RWPE1 (cell line): ENCODE measurements around the gene FYN.

Source experiments
- CTCF ChIA-PET: fragments of 350-600 bp; sonication (Branson Sonifier 250); formaldehyde crosslinking; extraction: SDS; loops from one replicate; lab custom pipeline; 2021; lab: Yijun Ruan, JAX
- POLR2A ChIA-PET: fragments of 400-600 bp; formaldehyde crosslinking; extraction: SDS; loops from one replicate; lab custom pipeline; 2020; ENCODE audit warnings: antibody characterized with exemption; ENCODE audit not compliant: low non-redundant PET; lab: Yijun Ruan, JAX
- DNase-seq: peaks from one replicate; pipeline ENCODE4 v3.0.0; 2012; ENCODE audit warnings: low spot score
- H3K27ac ChIP-seq: fragments of 450-650 bp; 2 replicates; pipeline ENCODE4 v1.5.1; 2017
- TF ChIP-seq, protein P1 (sequence below): fragments of 450-650 bp; conservative IDR thresholded peaks from 2 replicates; pipeline ENCODE4 v1.5.1; 2017; ENCODE audit warnings: low read depth, mild to moderate bottlenecking

Gene FYN

GRCh38 chr6:111817451-111818120 is 55.7 kb downstream of the FYN start:
- POLR2A ChIA-PET, result no interaction called here
- CTCF ChIA-PET, result interaction anchor here (0.7 kb wide), 1 partner anchor 234 kb away, joined by 3 read pairs; no protein-coding TSS in a partner anchor
- DNase-seq, result no peak
- TF ChIP-seq, protein P1, sequence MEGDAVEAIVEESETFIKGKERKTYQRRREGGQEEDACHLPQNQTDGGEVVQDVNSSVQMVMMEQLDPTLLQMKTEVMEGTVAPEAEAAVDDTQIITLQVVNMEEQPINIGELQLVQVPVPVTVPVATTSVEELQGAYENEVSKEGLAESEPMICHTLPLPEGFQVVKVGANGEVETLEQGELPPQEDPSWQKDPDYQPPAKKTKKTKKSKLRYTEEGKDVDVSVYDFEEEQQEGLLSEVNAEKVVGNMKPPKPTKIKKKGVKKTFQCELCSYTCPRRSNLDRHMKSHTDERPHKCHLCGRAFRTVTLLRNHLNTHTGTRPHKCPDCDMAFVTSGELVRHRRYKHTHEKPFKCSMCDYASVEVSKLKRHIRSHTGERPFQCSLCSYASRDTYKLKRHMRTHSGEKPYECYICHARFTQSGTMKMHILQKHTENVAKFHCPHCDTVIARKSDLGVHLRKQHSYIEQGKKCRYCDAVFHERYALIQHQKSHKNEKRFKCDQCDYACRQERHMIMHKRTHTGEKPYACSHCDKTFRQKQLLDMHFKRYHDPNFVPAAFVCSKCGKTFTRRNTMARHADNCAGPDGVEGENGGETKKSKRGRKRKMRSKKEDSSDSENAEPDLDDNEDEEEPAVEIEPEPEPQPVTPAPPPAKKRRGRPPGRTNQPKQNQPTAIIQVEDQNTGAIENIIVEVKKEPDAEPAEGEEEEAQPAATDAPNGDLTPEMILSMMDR, result no peak
- no peak overlapping the region for H3K27ac ChIP-seq

DNA sequence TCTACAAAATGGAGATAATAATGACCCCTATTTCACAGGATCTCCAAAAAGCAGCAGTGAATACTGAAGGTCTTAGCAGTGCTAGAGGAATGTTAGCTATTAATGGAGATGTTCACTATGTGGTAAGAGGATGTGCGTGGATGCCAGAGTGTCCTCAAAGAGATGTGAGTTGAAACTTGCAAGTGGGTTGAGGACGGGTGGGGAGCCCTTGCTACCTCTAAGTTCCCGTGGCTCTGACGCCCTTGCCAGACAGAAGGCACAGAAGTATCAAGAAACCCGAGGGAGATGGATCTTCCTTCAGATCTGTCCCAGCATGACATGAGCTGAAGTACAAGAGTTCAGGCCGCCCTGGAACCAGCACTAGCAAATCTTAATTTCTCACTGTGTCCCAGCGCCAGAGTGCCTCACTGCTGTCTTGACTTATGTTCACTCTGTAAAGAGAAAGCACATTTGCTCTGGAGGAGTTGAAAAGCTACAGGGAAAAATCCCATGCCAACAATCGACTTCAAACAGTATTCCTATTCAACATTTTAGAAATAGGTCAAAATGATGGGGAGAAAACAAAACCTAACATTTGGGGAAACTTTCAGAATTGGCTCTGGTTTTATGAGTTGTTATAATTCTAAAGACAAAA is 59.5 kb downstream of the FYN start:
- ChIA-PET POLR2A (no interaction called here), CTCF (no interaction called here)
- H3K27ac ChIP-seq, result no peak overlapping the region
- TF ChIP-seq, protein P1, result no peak
- no peak for DNase-seq

GRCh38 chr6:111813237-111813636 is 60.0 kb downstream of the FYN start:
- H3K27ac ChIP-seq, result no peak overlapping the region
- TF ChIP-seq, protein P1, result no peak
- DNase-seq, result no peak
- CTCF ChIA-PET, result no interaction called here
- POLR2A ChIA-PET, result no interaction called here

DNA sequence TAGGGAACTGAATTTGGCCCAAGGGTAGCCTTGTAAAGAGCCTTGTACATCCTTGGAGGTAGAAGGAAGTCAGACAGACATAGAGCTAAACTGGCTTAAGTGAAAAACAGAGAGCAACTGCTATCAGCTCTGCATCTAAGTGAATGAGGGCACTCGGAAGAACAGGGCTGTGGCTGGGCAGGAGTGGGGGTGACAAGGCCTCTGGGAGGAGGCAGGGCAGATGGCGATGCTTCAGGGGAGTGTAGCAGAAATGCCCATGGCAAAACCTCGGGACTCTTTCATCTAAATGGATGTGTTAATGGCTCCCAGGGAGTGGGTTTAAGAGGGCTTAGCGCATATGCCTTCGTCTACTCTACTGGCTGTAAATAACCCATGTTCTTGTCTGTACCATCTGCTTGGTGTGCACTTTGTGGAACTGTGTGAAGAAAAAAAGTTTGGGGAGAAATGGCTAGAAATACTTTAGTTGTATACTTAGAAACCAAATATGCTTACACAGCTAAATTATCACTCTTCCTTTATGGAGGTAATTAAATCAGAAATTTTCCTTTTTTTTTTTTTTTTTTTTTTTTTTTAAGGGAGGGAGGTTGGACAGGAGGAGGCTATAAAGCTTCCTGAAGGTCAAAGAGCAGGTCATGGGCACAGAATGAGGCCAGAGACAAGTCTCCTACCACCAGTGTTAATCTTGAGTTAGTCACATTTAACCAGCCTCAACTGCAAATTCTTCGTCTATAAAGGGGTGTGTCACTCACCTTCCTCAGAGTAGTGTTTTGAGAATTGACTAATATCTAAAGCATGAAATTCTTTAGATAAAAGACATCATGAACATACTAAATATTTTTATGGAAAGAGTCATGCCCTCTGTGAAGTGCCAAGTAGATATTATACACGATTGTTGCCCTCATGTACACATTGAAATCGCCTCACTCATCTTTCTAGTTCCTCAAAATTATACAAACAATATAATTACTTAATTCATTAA is 60.9 kb downstream of the FYN start:
- TF ChIP-seq, protein P1, result no peak
- ChIA-PET POLR2A (no interaction called here), CTCF (interaction anchor here (0.6 kb wide), 1 partner anchor 103 kb away, joined by 3 read pairs; no protein-coding TSS in a partner anchor)
- peak; percentile 63 for DNase-seq
- no peak overlapping the region for H3K27ac ChIP-seq

DNA sequence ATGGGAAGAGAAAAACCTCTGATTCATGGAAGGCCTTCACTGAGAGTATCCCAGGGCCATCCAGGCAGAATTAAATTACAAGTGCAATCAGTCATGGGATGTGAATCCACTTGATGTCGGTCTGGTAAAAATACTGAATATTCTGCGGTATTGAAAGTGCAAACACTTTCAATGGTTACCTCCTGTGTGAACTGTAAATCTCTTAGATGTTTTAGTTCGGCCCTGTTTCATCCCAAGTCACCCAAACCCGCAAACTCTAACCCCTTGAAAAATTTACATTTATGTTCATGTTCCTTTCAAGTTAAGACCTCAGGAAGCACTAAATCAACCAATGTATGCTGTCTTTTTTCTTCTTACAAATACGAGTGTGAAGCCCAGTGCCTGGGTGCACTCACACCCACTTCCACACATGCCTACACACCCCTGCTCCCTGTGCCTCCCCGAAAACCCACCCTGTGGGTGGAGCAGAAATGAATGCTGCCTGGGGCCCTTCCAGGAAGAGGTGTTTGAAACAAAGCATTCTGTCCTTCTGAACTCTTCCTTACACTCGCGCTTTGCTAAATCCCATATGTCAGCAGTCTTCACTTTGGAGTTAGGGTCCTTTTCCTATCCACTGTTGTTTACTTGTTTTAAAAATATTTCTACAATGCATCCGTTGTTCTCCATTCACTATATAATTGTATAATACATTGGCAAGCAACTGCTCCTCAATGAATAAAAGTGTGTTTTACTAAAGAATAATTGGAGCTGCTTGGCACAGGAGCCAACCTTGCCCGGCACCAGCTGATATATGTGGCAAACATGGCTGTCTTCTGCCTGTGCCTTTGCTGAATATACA is 62.7 kb downstream of the FYN start:
- TF ChIP-seq, protein P1, result no peak
- DNase-seq, result no peak
- ChIA-PET CTCF (no interaction called here), POLR2A (no interaction called here)
- no peak overlapping the region for H3K27ac ChIP-seq
